ENCODE results near the gene OMP. TPM values are rescaled to one million over a fixed set of nuclear protein-coding genes. Genes with fewer than 3 reads are reported as not detected.

The OMP gene
- total RNA-seq, 1 donor from 2014 or later: 0.94 TPM

DNA sequence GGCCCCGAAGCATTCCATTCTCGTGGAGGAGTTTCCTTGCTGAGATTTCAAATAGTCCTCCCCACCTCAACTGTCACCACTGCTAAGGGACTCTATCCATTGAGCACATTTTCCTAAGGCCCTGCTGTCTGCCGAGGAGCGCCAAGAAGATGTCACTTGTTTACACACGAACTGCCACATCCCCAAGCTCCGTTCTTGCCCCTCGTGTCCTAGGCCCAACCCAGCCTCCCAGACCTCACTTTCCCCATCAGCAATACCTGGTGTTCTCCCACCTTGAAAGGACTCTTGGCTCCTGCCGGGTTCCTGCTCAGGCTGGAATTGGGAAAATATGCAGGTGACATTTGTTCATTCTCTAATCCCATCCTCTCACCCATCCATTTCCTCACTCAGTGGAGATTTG is 21.4 kb downstream of the OMP start:
- no peak overlapping the region for H3K27ac Mint-ChIP-seq
- H3K4me3 Mint-ChIP-seq: no peak overlapping the region
- DNase-seq (ENCODE audit: extremely low spot score, unreplicated experiment): no peak
- no peaks in the 10 kb centered on the region for H3K27me3 Mint-ChIP-seq
- H3K4me1 Mint-ChIP-seq (ENCODE audit: unreplicated experiment): peaks cover 11% of the 10 kb centered on the region
- no peaks in the 10 kb centered on the region for H3K9me3 Mint-ChIP-seq
- H3K36me3 Mint-ChIP-seq: no peaks in the 10 kb centered on the region
- TF ChIP-seq, protein P1, sequence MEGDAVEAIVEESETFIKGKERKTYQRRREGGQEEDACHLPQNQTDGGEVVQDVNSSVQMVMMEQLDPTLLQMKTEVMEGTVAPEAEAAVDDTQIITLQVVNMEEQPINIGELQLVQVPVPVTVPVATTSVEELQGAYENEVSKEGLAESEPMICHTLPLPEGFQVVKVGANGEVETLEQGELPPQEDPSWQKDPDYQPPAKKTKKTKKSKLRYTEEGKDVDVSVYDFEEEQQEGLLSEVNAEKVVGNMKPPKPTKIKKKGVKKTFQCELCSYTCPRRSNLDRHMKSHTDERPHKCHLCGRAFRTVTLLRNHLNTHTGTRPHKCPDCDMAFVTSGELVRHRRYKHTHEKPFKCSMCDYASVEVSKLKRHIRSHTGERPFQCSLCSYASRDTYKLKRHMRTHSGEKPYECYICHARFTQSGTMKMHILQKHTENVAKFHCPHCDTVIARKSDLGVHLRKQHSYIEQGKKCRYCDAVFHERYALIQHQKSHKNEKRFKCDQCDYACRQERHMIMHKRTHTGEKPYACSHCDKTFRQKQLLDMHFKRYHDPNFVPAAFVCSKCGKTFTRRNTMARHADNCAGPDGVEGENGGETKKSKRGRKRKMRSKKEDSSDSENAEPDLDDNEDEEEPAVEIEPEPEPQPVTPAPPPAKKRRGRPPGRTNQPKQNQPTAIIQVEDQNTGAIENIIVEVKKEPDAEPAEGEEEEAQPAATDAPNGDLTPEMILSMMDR (conservative IDR thresholded peaks at IDR 0.05): no peak

DNA sequence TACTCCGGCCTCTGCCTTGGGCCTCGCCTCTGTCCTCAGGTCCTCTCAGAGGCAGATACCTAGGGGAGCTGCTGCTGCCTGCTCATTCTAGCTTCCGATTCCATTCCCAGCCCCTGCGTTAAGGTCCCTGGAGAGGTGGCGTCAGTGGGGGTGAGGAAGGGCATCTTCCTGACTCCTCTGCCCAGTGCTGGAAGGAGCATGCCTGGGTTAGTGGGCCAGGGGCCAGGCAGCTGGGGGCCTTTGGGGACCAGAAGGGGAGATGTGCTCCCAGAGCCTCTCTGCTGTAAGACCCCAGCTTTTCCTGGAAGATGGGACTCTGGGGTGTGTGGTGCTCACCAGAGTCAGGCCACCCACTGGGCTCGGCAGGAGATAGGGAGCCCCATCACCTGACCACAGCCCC is 21.8 kb downstream of the OMP start:
- H3K4me3 Mint-ChIP-seq: no peak overlapping the region
- H3K27ac Mint-ChIP-seq: no peak overlapping the region
- no peaks in the 10 kb centered on the region for H3K36me3 Mint-ChIP-seq

GRCh38 chr11:77125191-77125590 is 22.6 kb downstream of the OMP start:
- H3K36me3 Mint-ChIP-seq: no peaks in the 10 kb centered on the region

More for the DNA sequence above, 21.8 kb downstream of the OMP start:
- TF ChIP-seq, protein P1 (conservative IDR thresholded peaks at IDR 0.05): no peak
- Mint-ChIP-seq H3K27me3 (no peaks in the 10 kb centered on the region), H3K4me1 (ENCODE audit: unreplicated experiment) (peaks cover 13% of the 10 kb centered on the region), H3K9me3 (no peaks in the 10 kb centered on the region)
- no peak for DNase-seq (ENCODE audit: extremely low spot score, unreplicated experiment)

DNA sequence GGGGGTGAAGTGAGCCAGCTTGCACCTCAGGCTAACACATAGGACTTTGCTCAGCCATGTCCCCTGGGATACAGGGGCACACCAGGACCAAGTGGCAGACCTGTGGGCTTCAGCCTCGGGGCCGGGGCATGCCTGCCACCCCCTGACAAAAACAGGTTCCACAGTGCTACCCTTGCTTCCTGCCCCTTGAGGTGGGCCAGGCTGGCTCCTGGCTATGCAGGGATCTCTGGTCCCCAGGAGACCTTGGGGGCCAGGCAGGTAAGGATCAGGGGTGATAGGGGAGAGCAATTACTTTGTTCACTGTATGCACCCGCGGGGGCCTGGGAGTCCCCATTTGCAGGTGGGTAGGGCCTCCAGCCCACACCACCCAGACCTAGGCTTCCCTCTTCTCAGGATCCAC is 23.1 kb downstream of the OMP start:
- Mint-ChIP-seq H3K27me3 (no peaks in the 10 kb centered on the region), H3K4me3 (no peak overlapping the region), H3K36me3 (no peaks in the 10 kb centered on the region), H3K27ac (no peak overlapping the region), H3K9me3 (no peaks in the 10 kb centered on the region), H3K4me1 (ENCODE audit: unreplicated experiment) (peaks cover 16% of the 10 kb centered on the region)
- TF ChIP-seq, protein P1 (conservative IDR thresholded peaks at IDR 0.05): no peak
- no peak for DNase-seq (ENCODE audit: extremely low spot score, unreplicated experiment)

More at GRCh38 chr11:77125191-77125590, 22.6 kb downstream of the OMP start:
- no peak for DNase-seq (ENCODE audit: extremely low spot score, unreplicated experiment)
- H3K27ac Mint-ChIP-seq: no peak overlapping the region
- no peaks in the 10 kb centered on the region for H3K9me3 Mint-ChIP-seq
- H3K27me3 Mint-ChIP-seq: no peaks in the 10 kb centered on the region
- TF ChIP-seq, protein P1 (conservative IDR thresholded peaks at IDR 0.05): no peak
- no peak overlapping the region for H3K4me3 Mint-ChIP-seq
- H3K4me1 Mint-ChIP-seq (ENCODE audit: unreplicated experiment): peaks cover 16% of the 10 kb centered on the region

- no peaks in the 10 kb centered on the region for H3K27me3 Mint-ChIP-seq
- peak overlapping the region; percentile 84 for H3K4me3 Mint-ChIP-seq
- peaks cover 19% of the 10 kb centered on the region for H3K4me1 Mint-ChIP-seq (ENCODE audit: unreplicated experiment)
- H3K27ac Mint-ChIP-seq: no peak overlapping the region
- no peaks in the 10 kb centered on the region for H3K9me3 Mint-ChIP-seq
- H3K36me3 Mint-ChIP-seq: no peaks in the 10 kb centered on the region
- TF ChIP-seq, protein P1 (conservative IDR thresholded peaks at IDR 0.05): no peak
- DNase-seq (ENCODE audit: extremely low spot score, unreplicated experiment): no peak
These were observed 23.6 kb downstream of the OMP start for GRCh38 chr11:77126156-77126775.
